LNCaP clone FGC (cell line): Measurements from ENCODE around the gene ZNF800.

Experiments used
- DNase-seq: peaks from one replicate; pipeline ENCODE4 v3.0.0-alpha.2; 2011; ENCODE audit warnings: low read depth
- H3K4me3 ChIP-seq: 2 replicates; pipeline ENCODE4 v1.5.1; 2011; ENCODE audit warnings: mild to moderate bottlenecking, low read depth, low read length, control low read depth
- CTCF ChIP-seq: IDR thresholded peaks from 2 replicates; pipeline ENCODE4 v1.5.1; 2012; ENCODE audit warnings: mild to moderate bottlenecking; ENCODE audit not compliant: control insufficient read depth, insufficient read depth; ENCODE audit errors: extremely low read depth

Gene ZNF800

GRCh38 chr7:127390186-127390816, 2.2 kb downstream of the ZNF800 start:
- H3K4me3 ChIP-seq: no peak overlapping the region
- TF ChIP-seq CTCF: no peak
- peak; percentile 84 for DNase-seq

- no peak overlapping the region for H3K4me3 ChIP-seq
- DNase-seq: no peak
- TF ChIP-seq CTCF: no peak
Measured at GRCh38 chr7:127389321-127389720, 3.2 kb downstream of the ZNF800 start.

- TF ChIP-seq CTCF: no peak
- no peak for DNase-seq
- H3K4me3 ChIP-seq: no peak overlapping the region
Measured at GRCh38 chr7:127387974-127388373, 4.5 kb downstream of the ZNF800 start.

- no peak overlapping the region for H3K4me3 ChIP-seq
- TF ChIP-seq CTCF: no peak
- DNase-seq: no peak
Measured at GRCh38 chr7:127383123-127383835, 9.2 kb downstream of the ZNF800 start.

- TF ChIP-seq CTCF: no peak
- no peak for DNase-seq
- no peak overlapping the region for H3K4me3 ChIP-seq
Measured at GRCh38 chr7:127382301-127383085, 10.0 kb downstream of the ZNF800 start.

GRCh38 chr7:127380479-127380878, 12.0 kb downstream of the ZNF800 start:
- TF ChIP-seq CTCF: no peak
- no peak for DNase-seq
- no peak overlapping the region for H3K4me3 ChIP-seq
